ENCODE results near the gene CALN1.

The CALN1 gene

GRCh38 chr7:72028267-72028666 is 383.9 kb downstream of the CALN1 start:
- DNase-seq = no peak

- DNase-seq = no peak
Observed at GRCh38 chr7:72025381-72025960, 386.7 kb downstream of the CALN1 start.

- DNase-seq = no peak
Observed at GRCh38 chr7:72023926-72024325, 388.2 kb downstream of the CALN1 start.

- DNase-seq = no peak
Observed at GRCh38 chr7:72021716-72022115, 390.4 kb downstream of the CALN1 start.

GRCh38 chr7:72020311-72020710 is 391.8 kb downstream of the CALN1 start:
- DNase-seq = no peak

GRCh38 chr7:72019436-72019835 is 392.7 kb downstream of the CALN1 start:
- DNase-seq = no peak

- no peak for DNase-seq
Observed at GRCh38 chr7:72017756-72018155, 394.4 kb downstream of the CALN1 start.

GRCh38 chr7:72016574-72016973 is 395.6 kb downstream of the CALN1 start:
- DNase-seq = no peak

- no peak for DNase-seq
Observed at GRCh38 chr7:72015136-72015535, 397.0 kb downstream of the CALN1 start.

GRCh38 chr7:72007018-72007417 is 405.1 kb downstream of the CALN1 start:
- DNase-seq = no peak

- no peak for DNase-seq
Observed at GRCh38 chr7:72003236-72003635, 408.9 kb downstream of the CALN1 start.

- DNase-seq = no peak
Observed at GRCh38 chr7:71996141-71996540, 416.0 kb downstream of the CALN1 start.

GRCh38 chr7:71995111-71995510 is 417.0 kb downstream of the CALN1 start:
- DNase-seq = peak; percentile 25

- DNase-seq = no peak
Observed at GRCh38 chr7:71991586-71991985, 420.6 kb downstream of the CALN1 start.

GRCh38 chr7:71990138-71990462 is 422.0 kb downstream of the CALN1 start:
- no peak for DNase-seq

GRCh38 chr7:71988201-71988600 is 423.9 kb downstream of the CALN1 start:
- DNase-seq = no peak

- no peak for DNase-seq
Observed at GRCh38 chr7:71987200-71987767, 424.9 kb downstream of the CALN1 start.

- no peak for DNase-seq
Observed at GRCh38 chr7:71984348-71984747, 427.8 kb downstream of the CALN1 start.

GRCh38 chr7:71982851-71983250 is 429.3 kb downstream of the CALN1 start:
- DNase-seq = no peak

GRCh38 chr7:71976645-71977044 is 435.5 kb downstream of the CALN1 start:
- DNase-seq = no peak

- no peak for DNase-seq
Observed at GRCh38 chr7:71974611-71975010, 437.5 kb downstream of the CALN1 start.

- peak; percentile 13 for DNase-seq
Observed at GRCh38 chr7:71972534-71972933, 439.6 kb downstream of the CALN1 start.

GRCh38 chr7:71970725-71971124 is 441.4 kb downstream of the CALN1 start:
- DNase-seq = no peak

GRCh38 chr7:71962636-71963035 is 449.5 kb downstream of the CALN1 start:
- DNase-seq = no peak

GRCh38 chr7:71961283-71961682 is 450.9 kb downstream of the CALN1 start:
- no peak for DNase-seq

Data from NCI-H1105 (cell line).